Measurements from ENCODE around the gene OR7A5.
"Not testable (repeated sequence)": the region's sequence is repeated elsewhere in the genome, so short reads cannot be mapped to it uniquely, and the experiment has no call there.

Gene OR7A5

DNA sequence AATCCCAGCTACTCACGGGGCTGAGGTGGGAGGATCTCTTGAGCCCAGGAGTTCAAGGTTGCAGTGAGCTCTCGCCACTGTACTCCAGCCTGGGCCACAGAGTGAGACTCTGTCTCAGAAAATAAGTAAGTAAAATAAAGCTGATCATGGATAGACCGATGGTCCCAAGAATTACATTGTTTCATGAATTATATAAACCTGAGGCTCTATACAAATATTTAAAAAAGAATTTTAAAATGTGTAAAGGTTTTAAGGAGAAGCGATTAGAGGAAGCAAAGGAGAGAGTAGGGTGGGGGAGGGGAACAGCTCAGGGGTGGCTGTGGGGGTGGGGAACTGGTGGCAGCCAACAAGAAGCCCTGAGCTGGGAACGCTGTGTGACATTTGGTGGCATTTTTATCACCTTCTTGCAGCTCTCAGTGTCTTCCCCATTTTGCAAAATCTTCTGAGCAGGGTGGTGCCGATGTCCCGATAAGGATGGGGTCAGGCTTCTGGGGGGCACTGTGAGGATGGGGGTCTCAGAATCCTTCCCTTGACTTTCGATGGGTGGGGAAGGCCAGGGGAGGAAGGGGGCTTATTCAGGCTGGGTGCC lies 51.5 kb downstream of the OR7A5 start:
- DNase-seq = not testable (repeated sequence)

DNA sequence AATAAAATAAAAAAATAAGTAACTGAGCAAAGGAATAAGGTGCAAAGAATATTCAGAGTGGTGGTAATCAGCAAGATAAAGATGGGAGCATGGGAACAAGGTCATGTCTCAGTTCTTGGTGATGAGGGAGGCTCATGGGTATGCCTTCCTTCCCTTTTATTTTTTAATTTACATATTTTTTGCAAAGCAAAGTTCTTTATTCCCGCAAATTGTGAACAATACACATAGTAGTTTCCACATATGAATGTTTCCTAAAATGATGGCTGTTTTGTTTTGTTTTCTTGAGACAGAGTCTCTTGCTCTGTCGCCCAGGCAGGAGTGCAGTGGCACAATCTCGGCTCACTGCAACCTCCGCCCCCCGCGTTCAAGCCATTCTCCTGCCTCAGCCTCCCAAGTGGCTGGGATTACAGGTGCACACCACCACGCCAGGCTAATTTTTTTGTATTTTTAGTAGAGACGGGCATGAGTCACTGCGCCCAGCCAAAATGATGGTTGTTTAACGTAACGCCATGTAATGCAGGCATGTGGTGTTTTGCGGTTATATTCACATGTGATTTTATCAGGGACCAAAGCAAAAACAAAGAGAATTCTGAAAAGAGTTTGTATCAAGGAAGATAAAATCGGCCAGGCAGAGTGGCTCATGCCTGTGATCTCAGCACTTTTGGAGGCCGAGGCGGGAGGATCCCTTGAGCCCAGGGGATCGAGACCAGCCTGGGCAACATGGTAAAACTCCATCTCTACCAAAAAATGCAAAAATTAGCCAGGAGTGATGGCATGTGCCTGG lies 52.2 kb downstream of the OR7A5 start:
- DNase-seq = no peak

DNA sequence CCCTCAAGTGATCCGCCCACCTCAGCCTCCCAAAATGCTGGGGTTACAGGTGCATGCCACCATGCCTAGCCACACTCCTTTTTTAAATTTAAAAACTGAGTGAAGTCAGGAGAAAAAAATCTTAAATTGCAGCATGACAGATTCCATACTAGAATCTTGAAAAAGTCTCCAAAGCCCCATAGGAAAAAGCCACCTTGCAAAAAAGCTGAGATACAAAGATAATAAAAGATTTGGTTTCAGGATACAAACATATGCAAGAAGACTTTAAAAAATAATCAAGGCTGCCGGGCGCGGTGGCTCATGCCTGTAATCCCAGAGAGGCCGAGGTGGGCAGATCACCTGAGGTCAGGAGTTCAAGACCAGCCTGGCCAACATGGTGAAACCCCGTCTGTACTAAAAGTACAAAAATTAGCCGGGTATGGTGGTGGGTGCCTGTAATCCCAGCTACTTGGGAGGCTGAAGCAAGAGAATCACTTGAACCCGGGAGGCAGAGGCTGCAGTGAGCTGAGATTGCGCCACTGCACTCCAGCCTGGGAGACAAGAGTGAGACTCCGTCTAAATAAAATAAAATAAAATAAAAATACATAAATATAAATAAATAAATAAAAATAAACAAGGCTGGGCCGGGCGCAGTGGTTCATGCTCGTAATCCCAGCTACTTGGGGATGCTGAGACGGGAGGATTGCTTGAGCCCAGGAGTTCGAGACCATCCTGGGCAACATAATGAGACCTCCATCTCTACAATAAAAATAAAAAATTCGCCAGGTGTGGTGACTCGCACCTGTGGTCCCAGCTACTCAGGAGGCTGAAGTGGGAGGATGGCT lies 53.1 kb downstream of the OR7A5 start:
- not testable (repeated sequence) for DNase-seq

DNA sequence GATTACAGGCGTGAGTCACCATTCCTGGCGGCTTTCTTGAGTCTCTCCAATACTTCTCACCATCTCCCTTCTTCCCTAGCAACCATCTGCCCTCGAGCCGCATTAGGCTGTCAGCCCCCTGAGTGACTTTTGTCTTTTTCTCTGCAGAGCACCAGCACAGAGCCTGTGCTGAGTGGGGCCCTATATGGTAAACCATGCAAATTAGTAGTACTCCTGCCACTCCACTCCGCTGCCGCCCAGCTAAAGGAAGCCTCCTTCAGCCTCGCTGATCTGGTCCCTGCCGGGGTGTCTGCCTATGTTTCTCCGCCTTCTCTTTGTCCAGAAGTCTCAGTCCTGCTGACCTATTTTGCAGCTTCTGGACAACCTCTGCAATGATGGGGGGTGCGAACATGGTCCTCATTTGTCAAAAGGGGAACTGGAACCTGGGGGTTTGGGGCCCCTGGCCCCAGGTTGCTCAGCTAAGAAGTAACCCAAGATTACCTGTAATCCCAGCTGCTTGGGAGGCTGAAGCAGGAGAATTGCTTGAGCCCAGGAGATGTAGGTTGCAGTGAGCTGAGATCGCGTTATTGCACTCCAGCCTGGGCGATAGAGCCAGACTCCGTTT lies 54.3 kb downstream of the OR7A5 start:
- DNase-seq = not testable (repeated sequence)

DNA sequence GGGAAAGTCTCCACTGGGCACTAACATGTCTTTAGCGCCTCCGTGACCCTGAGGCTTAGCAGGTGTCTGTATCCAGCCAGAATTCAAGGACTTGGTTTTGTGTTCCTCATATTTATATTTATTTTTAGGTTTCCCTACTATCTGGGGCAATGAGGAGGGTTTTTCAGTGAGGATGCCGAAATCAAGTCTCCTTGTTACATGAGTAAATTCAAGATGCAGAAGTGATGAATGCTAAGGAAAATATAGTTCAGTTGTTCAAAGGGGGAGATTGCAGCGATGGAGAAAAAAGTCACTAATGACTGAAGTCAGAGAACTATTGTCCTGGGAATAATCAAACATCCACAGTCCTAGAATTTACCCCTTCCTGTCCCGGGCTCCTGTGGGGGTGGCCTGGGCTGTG lies 55.8 kb downstream of the OR7A5 start:
- no peak for DNase-seq

DNA sequence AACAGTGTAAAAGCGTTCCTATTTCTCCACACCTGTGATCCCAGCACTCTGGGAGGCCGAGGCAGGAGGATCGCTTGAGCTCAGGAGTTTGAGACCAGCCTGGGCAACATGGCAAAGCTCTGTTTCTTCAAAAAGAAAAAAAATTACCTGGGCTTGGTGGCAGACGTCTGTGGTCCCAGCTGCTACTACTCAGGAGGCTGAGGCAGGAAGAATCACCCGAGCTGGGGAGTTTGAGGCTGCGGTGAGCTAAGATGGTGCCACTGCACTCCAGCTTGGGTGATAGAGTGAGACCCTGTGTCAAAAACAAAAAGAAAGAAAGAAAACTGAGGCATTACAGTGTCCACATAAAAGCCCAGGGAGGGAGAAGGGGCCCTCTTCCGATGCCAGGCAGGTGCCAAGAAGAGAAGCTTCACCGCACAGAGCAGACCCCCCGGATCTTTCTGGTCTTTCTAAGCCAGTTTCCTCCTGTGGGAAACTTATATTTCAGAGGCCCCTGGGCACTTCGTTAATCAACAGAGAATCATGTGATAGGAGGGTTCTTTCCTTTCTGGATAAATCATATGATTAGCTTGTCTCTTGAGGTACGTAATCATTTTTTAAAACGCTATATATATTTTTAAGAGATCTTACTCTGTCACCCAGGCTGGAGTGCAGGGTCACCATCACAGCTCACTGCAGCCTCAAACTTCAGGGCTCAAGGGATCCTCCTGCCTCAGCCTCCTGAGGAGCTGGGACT lies 56.7 kb downstream of the OR7A5 start, which contains the start of gene ADGRE2:
TSS of gene ADGRE2 (minus strand) at position 451 of the 736 bp plus-strand sequence. CDS start 1,804 bp downstream, outside the sequence.
- DNase-seq = not testable (repeated sequence)

DNA sequence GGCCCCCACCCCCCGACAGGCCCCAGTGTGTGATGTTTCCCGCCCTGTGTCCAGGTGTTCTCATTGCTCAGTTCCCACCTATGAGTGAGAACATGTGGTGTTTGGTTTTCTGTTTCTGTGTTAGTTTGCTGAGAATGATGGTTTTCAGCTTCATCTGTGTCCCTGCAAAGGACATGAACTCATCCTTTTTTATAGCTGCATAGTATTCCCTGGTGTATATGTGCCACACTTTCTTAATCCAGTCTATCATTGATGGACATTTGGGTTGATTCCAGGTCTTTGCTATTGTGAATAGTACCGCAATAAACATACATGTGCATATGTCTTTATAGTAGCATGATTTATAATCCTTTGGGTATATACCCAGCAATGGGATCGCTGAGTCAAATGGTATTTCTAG lies 57.3 kb downstream of the OR7A5 start:
- DNase-seq = not testable (repeated sequence)
